ENCODE results near the gene ZC3H7B. TPM values are rescaled to one million over a fixed set of nuclear protein-coding genes. Genes with fewer than 3 reads are reported as not detected.

ZC3H7B gene
- total RNA-seq, 1 donor from 2014 or later: 55.6 TPM

GRCh38 chr22:41352058-41352457, 50.7 kb downstream of the ZC3H7B start:
- intact Hi-C loops (cut with micrococcal nuclease): no loop called here

DNA sequence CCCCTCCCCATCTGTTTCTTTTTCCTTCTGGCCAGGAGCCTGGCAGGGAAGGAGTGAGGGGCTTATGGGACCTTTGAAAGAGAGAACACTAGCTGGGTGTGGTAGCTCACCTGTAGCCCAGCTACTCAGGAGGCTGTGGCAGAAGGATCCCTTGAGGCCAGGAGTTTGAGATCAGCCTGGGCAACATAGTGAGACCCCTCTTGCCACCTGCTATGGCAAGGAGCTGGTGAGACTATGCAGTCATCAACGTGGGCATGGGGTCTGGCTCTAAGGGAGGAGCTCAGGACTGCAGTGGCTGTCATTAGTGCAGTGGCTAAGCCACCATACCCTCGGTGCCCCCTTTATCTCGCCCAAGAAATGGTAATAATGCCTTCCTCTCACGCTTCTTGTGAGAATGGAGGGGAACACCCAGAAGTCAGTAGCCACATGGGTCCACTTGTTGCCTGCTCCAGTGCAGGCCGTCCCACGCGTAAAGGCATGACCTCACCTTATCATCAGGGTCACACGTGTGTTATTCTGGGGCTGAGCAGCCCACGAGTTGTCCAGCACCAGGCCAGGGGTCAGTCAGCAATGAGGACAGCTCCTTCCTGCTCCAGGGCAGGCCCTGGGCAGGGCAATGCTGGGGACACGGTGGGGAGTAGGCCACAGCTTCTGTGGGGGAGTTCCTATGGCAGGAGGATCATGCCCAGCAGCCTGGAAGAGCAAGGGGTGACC, 52.7 kb downstream of the ZC3H7B start:
- intact Hi-C loops (cut with micrococcal nuclease): no loop called here

DNA sequence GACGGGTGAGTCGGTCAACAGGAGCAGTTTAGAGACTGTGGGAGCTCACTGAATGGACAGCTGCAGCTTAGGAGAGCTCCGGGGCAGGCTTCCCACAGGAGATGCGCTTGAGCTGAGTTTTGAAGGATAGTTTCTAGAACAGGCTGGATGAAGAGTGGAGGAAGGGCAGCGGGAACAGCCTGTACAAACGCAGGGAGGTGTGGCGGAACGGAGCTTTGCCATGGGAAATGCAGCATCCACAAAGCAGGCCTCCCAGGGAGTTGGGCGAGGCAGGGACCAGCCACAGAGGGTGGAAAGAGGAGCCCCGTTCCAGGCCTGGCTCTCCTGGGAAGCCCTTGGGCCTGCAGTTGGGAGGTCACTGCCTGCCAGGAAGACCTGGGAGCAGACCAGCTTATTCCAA, 53.7 kb downstream of the ZC3H7B start:
- intact Hi-C loops (cut with micrococcal nuclease): no loop called here

GRCh38 chr22:41355895-41356294, 54.6 kb downstream of the ZC3H7B start:
- intact Hi-C loops (cut with micrococcal nuclease): no loop called here

DNA sequence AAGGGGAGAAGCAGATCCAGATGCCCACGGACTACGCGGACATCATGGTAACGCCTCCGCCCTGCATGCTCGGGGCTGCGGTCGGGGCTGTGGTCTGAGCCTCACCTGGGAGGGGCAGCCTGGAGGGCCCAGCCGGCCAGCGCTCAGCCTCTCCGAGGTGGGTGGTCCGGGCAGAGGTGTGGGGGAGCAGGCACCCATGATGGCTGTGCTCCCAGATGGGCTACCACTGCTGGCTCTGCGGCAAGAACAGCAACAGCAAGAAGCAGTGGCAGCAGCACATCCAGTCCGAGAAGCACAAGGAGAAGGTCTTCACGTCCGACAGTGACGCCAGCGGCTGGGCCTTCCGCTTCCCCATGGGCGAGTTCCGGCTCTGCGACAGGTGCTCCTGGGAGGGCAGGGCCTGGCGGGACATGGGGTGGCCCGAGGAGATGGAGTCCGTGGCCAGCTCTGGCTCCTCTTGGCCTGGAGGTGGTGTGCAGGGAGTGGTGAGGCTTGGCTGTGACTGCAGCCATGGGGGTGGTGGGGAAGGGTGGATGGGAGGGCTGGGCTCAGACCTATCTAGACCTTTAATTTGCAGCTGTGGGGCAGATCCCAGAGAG, 55.2 kb downstream of the ZC3H7B start:
- intact Hi-C loops (cut with micrococcal nuclease): no loop called here

DNA sequence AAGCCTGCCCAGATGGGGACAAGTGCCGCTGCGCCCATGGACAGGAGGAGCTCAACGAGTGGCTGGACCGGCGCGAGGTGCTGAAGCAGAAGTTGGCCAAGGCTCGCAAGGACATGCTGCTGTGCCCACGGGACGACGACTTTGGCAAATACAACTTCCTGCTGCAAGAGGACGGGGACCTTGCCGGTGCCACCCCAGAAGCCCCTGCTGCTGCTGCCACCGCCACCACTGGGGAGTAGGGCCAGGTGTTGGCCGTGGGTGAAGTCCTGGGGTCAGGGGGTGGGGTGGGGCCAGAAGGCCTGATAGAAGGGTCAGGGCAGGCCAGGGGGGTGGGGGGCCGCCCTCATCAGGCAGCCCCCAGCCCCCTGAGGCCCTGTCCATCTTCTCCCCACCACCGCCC, 55.9 kb downstream of the ZC3H7B start:
- intact Hi-C loops (cut with micrococcal nuclease): no loop called here

GRCh38 chr22:41358927-41359326, 57.6 kb downstream of the ZC3H7B start:
- intact Hi-C loops (cut with micrococcal nuclease): no loop called here

DNA sequence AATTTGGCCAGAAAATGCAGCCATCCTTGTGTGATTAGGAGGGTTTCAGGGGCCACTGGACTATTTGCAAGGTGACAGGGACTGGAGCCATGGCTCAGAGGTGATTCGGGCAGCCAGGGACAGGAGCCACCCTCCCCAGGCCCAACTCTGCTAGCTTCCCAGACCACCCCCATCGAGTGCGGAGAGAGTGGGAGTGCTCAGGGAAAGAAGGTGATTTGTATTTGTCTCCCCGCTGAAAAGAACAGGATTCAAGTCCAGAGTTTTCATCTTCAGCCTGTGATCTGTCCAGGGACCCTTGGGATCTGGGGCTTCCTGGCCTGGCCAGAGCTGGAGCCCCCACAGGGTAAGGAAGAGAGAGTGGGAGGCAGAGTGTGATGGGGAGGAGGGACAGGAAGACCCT, 58.1 kb downstream of the ZC3H7B start:
- intact Hi-C loops (cut with micrococcal nuclease): no loop called here

GRCh38 chr22:41360126-41360525, 58.8 kb downstream of the ZC3H7B start:
- intact Hi-C loops (cut with micrococcal nuclease): no loop called here

GRCh38 chr22:41361716-41362310, 60.5 kb downstream of the ZC3H7B start:
- intact Hi-C loops (cut with micrococcal nuclease): no loop called here

DNA sequence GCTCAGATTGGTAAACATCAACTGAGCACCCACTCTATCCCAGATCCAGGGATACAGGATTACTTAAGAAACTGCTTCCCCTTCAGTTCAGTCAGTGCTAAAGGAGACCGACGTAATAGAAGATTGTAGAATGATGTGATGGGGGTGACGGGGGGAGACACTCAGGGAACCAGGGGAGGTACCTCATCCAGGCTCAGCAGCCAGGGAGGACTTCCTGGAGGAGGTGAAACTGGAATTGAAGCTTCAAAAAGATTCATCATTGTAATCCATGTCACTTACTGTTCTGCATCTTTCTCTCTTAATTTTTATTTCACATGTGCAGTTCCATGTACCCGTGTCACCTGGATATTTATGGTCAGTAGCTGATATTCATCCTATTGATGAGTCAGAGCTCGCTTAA, 61.3 kb downstream of the ZC3H7B start:
- intact Hi-C loops (cut with micrococcal nuclease): no loop called here

GRCh38 chr22:41364233-41364632, 62.9 kb downstream of the ZC3H7B start:
- intact Hi-C loops (cut with micrococcal nuclease): no loop called here

- intact Hi-C loops (cut with micrococcal nuclease): no loop called here
These were observed 63.6 kb downstream of the ZC3H7B start for GRCh38 chr22:41364955-41365354.

DNA sequence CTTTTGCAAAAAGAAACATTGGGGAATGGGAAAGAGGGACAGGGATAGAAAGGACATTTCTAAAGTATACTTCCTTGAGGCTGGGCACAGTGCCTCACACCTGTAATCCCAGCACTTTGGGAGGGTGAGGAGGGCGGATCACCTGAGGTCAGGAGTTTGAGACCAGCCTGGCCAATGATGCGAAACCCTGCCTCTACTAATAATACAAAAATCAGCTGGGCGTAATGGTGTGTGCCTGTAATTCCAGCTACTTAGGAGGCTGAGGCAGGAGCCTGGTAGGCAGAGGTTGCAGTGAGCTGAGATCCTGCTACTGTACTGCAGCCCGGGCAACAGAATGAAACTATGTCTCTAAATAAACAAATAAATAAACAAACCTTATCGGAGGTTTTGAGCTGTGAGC, 64.1 kb downstream of the ZC3H7B start:
- intact Hi-C loops (cut with micrococcal nuclease): no loop called here

DNA sequence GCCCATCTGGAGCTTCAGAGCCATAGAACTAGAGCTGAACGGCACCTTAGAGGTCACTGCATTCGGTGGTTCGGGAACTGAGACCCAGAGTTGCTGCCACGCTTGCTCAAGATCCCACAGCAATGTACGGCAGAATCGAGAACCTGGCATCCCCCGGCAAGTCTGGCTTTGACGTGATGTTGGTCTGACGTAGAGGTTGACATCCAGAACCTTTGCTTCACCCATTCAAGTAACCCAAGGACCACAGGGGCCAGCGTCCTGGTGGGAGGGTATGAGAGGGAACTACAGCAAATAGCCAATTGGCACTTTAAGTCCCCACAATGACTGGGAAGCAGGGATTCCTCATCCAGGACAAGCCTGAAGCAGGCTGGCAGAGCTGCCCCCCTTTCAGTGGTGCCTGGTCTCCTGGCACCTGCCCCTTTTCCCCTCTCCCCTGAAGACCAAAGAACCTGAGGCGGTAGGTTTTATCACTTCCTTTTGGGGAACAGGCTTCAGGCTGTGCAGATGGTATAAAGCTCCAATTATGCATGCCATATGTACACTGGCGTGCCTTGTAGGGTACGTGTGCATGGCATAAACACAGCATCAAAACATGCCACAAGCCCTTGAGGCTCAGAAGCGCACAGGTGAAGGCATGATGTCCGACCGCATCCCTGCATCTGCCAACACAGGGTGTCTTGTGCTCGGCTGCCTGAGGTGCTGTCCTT, 65.2 kb downstream of the ZC3H7B start:
- intact Hi-C loops (cut with micrococcal nuclease): no loop called here

- intact Hi-C loops (cut with micrococcal nuclease): no loop called here
These were observed 65.8 kb downstream of the ZC3H7B start for GRCh38 chr22:41367039-41367679.

DNA sequence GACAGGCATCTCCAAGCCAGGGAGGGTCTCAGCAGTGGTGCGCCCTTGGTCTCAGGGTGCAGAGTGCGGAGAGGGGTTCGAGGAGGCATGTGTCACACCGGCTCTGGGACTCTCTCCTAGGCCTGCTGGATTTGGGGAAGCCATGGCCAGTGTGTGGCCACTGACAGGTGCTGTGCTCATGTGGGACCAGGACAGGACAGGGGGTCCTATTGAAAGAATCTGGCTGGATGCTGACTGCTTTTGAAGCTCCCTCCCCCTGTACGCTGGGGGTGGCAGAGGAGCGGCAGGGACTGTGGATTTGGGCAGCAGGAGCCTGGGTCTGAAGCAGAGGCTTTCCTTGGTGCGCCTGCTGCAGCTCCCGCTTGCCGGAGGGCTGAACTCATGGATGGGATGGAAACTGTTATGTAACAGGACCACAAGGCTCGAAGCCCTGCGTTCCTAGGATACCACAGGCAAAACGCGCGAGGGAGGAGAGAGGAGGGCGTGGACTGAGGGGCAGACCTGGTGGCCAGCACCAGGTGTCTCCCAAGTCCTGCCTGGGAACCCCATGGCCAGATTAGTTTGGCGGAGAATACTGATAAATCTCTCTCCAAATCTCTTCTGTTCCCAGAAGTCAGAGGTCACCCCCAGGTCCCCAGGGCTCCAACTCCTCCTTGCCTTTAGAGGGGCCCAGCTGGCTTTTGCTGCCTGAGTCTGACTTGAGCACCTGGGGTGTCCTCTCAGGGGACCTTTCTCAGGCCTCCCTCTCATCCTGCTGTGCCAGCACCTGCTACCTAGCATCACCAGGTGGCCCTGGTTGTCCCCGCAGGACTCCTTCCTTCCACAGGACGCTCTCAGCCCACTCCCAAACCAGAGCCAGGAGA, 66.6 kb downstream of the ZC3H7B start:
- intact Hi-C loops (cut with micrococcal nuclease): no loop called here

DNA sequence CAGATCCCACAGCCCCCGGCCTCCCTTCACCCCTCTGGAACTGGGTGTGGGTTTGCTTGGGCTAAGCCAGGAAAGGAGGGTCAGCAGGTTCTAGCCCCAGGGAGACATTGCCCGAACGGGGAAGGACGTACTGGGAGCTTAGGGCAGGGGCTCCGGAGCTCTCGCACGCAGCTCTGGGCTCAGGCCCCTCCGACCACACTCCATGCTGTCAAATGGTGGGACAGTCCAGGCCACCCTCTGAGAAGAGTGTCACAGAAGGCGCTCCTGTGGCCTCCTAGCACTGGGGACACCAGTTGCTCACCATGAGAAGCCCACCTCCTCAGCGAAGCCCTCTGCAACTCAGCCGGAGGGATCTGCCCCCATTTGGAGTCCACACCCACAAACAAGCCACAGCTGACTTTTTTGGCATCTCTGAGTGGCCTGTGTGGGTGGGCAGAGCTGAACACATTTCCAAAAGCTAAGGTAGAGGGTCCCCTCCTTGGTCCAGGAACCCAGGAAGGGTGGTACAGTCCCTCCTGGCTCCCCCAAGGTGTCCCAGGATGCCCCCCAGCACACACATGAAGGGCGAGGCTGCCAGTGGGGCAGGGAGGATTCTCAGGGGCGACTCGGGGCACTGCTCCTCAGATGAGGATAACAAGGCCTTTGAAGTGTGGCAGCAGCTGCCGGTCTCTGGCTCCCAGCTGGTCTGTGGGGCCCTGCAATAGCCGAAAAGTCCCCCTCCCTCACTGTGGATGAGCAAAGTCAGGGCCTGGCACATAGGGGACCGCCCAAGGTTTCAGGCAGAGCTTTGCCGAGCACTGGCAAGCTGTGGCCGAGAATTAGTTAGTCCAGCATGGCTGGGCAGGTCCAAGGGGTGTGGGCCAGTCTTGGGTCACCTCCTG, 67.5 kb downstream of the ZC3H7B start:
- intact Hi-C loops (cut with micrococcal nuclease): no loop called here

DNA sequence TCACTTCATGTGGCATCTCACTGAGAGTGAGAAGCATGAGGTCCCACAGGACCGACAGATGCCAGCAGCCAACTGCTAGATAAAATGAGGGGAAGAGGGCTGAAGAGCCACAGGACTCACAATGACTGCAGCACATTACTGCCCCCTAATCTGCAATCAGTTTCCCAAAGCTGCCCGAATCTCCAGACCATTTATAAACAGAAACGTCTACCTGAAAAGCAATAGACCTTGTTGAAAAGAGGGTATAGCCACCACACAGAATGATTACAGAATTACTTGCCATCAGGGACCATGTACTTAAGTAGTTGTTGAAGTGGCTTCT, 68.1 kb downstream of the ZC3H7B start:
- intact Hi-C loops (cut with micrococcal nuclease): no loop called here

DNA sequence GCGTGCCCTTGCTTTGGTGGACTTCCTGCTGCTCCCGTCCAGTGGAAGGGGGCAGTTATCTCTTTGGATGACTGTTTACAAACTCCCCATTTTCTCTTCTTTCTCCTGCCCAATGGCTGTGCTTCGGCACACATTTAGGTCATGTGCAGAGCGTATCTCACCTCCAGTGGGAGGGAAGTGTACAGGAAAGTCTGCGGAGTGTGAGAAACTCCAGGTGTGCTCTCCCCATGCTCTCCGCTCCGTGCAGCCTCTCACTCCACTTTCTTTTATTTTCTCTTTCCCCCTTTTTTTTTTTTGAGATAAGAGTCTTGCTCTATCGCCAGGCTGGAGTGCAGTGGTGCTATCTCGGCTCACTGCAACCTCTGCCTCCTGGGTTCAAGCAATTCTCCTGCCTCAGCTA, 68.5 kb downstream of the ZC3H7B start:
- intact Hi-C loops (cut with micrococcal nuclease): no loop called here

All from T-helper 2 cell treated with Interferon-gamma antibody and Interleukin-4, amounts not matched to agents 100 ng/mL and 5 ng/mL, for 36 hours (primary cell).